HG03045 (cell line): ENCODE measurements around the gene SRSF7.
"Not testable (repeated sequence)": the region's sequence is repeated elsewhere in the genome, so short reads cannot be mapped to it uniquely, and the experiment has no call there.

ENCODE experiments used
- ATAC-seq: cut with Tn5 transposase; IDR thresholded peaks from one replicate; pipeline ENCODE4 v1.9.1; 2021; ENCODE audit warnings: mild to moderate bottlenecking, moderate library complexity; ENCODE audit not compliant: unreplicated experiment

SRSF7 gene

GRCh38 chr2:38703336-38703735, 47.8 kb downstream of the SRSF7 start:
- not testable (repeated sequence) for ATAC-seq

- no peak for ATAC-seq
Observed at GRCh38 chr2:38702413-38702812, 48.7 kb downstream of the SRSF7 start.

- ATAC-seq, result no peak
Observed at GRCh38 chr2:38701542-38701941, 49.6 kb downstream of the SRSF7 start.

GRCh38 chr2:38700881-38701458, 50.2 kb downstream of the SRSF7 start:
- no peak for ATAC-seq

GRCh38 chr2:38700113-38700785, 50.9 kb downstream of the SRSF7 start:
- no peak for ATAC-seq

GRCh38 chr2:38698467-38699003, 52.6 kb downstream of the SRSF7 start:
- no peak for ATAC-seq

GRCh38 chr2:38697116-38697840, 53.9 kb downstream of the SRSF7 start:
- ATAC-seq, result no peak
